SK-N-MC (cell line): ENCODE results near the gene PPP4R3A.

ENCODE experiments used
- EZH2 ChIP-seq: fragments of 200-600 bp; sonication (generic); IDR thresholded peaks from one replicate; pipeline ENCODE4 v1.6.1; 2017; ENCODE audit warnings: antibody characterized with exemption
- FOXP2 ChIP-seq: optimal IDR thresholded peaks from 2 replicates; pipeline ENCODE3; 2011; ENCODE audit warnings: mild to moderate bottlenecking, moderate library complexity; ENCODE audit not compliant: insufficient read depth; ENCODE audit errors: extremely low read length, control extremely low read depth

DNA sequence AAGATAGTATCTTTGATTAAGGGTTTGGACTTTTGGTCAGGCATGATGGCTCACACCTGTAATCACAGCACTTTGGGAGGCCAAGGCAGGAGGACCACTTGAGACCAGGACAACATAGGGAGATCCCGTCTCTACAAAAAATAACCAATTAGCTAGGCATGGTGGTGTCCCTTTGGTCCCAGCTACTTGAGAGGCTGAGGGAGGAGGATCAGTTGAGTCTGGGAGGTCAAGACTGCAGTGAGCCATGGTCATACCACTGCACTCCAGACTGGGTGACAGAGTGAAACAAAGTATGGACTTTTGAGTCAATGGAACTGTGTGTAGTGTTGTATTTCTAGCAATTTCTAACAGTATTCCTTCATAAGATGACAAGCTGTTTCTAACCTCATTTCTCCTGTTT, 53.8 kb downstream of the PPP4R3A start:
- no peak for TF ChIP-seq FOXP2
- TF ChIP-seq EZH2, result no peak
